HEK293 (cell line): ENCODE results near the gene CMIP.

ENCODE experiments used
- CTCF ChIP-seq: fragments of 450-650 bp; formaldehyde crosslinking; IDR thresholded peaks from 2 replicates; pipeline ENCODE4 v1.5.1; 2016; ENCODE audit warnings: missing biosample characterization, missing genetic modification characterization
- PBX3 ChIP-seq: sonication (generic); formaldehyde crosslinking; IDR thresholded peaks from 2 replicates; pipeline ENCODE4 v1.8.1; 2022; ENCODE audit warnings: mild to moderate bottlenecking, moderate library complexity, missing genetic modification reagents
- RBAK ChIP-seq: fragments of 450-650 bp; formaldehyde crosslinking; IDR thresholded peaks from 2 replicates; pipeline ENCODE4 v1.5.1; 2016; ENCODE audit warnings: missing biosample characterization, missing genetic modification characterization
- TCF7L2 ChIP-seq: IDR thresholded peaks from 2 replicates; pipeline ENCODE4 v1.6.1; 2011; ENCODE audit warnings: low read depth, mild to moderate bottlenecking, inconsistent platforms, low read length, moderate library complexity, borderline replicate concordance
- TRIM28 ChIP-seq: IDR thresholded peaks from 2 replicates; pipeline ENCODE4 v1.6.1; 2011; ENCODE audit warnings: low read length, control low read depth, borderline replicate concordance
- ZBTB21 ChIP-seq: fragments of 450-650 bp; formaldehyde crosslinking; IDR thresholded peaks from 2 replicates; pipeline ENCODE4 v1.5.1; 2017; ENCODE audit warnings: missing biosample characterization, missing genetic modification characterization
- ZBTB49 ChIP-seq: fragments of 450-650 bp; formaldehyde crosslinking; IDR thresholded peaks from 2 replicates; pipeline ENCODE4 v1.5.1; 2016; ENCODE audit warnings: missing biosample characterization, missing genetic modification characterization, low read depth
- ZFP3 ChIP-seq: fragments of 450-650 bp; formaldehyde crosslinking; IDR thresholded peaks from 2 replicates; pipeline ENCODE4 v1.5.1; 2016; ENCODE audit warnings: low read depth, missing biosample characterization, missing genetic modification characterization
- ZNF121 ChIP-seq: fragments of 450-650 bp; formaldehyde crosslinking; IDR thresholded peaks from 2 replicates; pipeline ENCODE4 v1.5.1; 2016; ENCODE audit warnings: missing biosample characterization, missing genetic modification characterization
- ZNF248 ChIP-seq: fragments of 450-650 bp; formaldehyde crosslinking; IDR thresholded peaks from 2 replicates; pipeline ENCODE4 v1.5.1; 2017; ENCODE audit warnings: missing biosample characterization, missing genetic modification characterization
- ZNF26 ChIP-seq: fragments of 450-650 bp; formaldehyde crosslinking; IDR thresholded peaks from 2 replicates; pipeline ENCODE4 v1.5.1; 2016; ENCODE audit warnings: missing biosample characterization, missing genetic modification characterization
- ZNF529 ChIP-seq: fragments of 450-650 bp; formaldehyde crosslinking; IDR thresholded peaks from 2 replicates; pipeline ENCODE4 v1.5.1; 2017; ENCODE audit warnings: missing genetic modification characterization, missing biosample characterization; ENCODE audit not compliant: insufficient replicate concordance
- ZNF580 ChIP-seq: fragments of 450-650 bp; formaldehyde crosslinking; IDR thresholded peaks from 2 replicates; pipeline ENCODE4 v1.5.1; 2016; ENCODE audit warnings: missing biosample characterization, missing genetic modification characterization
- ZNF830 ChIP-seq: fragments of 450-650 bp; IDR thresholded peaks from 2 replicates; pipeline ENCODE4 v1.5.0; 2018; ENCODE audit warnings: missing biosample characterization, missing genetic modification characterization, low read depth, mild to moderate bottlenecking, moderate library complexity

GRCh38 chr16:81626181-81626674 is 181.6 kb downstream of the CMIP start:
- TF ChIP-seq ZFP3 (tag by site-specific recombination) (no peak), ZBTB21 (tag by site-specific recombination) (no peak), PBX3 (CRISPR knock-in tag) (no peak), TCF7L2 (no peak), CTCF (tag by site-specific recombination) (no peak), ZNF580 (tag by site-specific recombination) (no peak), ZNF121 (tag by site-specific recombination) (no peak), TRIM28 (no peak), ZNF26 (tag by site-specific recombination) (no peak), ZBTB49 (tag by site-specific recombination) (no peak), ZNF529 (no peak), RBAK (tag by site-specific recombination) (no peak), ZNF830 (tag by site-specific recombination) (no peak), ZNF248 (tag by site-specific recombination) (no peak)
